SK-N-SH (cell line): ENCODE data around the gene SNX12. TPM values are rescaled to one million over a fixed set of nuclear protein-coding genes. Genes with fewer than 3 reads are reported as not detected.

Source experiments
- CTCF ChIA-PET: fragments of 300-600, 350-600 bp; formaldehyde crosslinking; extraction: SDS; loops from one replicate; lab custom pipeline; 2021; lab: Yijun Ruan, JAX
- POLR2A ChIA-PET: fragments of 350-600 bp; sonication (Branson Sonifier 250); formaldehyde crosslinking; extraction: SDS; loops from one replicate; lab custom pipeline; 2020; ENCODE audit warnings: antibody characterized with exemption, inconsistent platforms; lab: Yijun Ruan, JAX
- DNase-seq: peaks from one replicate; pipeline ENCODE4 v3.0.0; 2012
- H2AFZ ChIP-seq: fragments of 200-600 bp; sonication (generic); 2 replicates; pipeline ENCODE4 v1.8.1; 2016; ENCODE audit warnings: antibody characterized with exemption, mild to moderate bottlenecking, low read depth
- H3F3A ChIP-seq: fragments of 200-600 bp; sonication (generic); replicated peaks from 2 replicates; pipeline ENCODE3; 2016; ENCODE audit warnings: antibody characterized with exemption, mild to moderate bottlenecking; ENCODE audit not compliant: insufficient read depth
- H3K27ac ChIP-seq, 2 experiments: fragments of 200-500 bp in 1 of 2; fragments of 200-600 bp in 1 of 2; sonication (Bioruptor generic) in 1 of 2; sonication (generic), shearing (Covaris generic) in 1 of 2; 2 replicates each; pipeline versions ENCODE4 v1.5.1 to v1.6.1; 2014 to 2016; ENCODE audit warnings: low read depth in 2 of 2, inconsistent platforms in 1 of 2, low read length in 1 of 2, mild to moderate bottlenecking in 1 of 2, mixed read lengths in 1 of 2
- H3K27me3 ChIP-seq: fragments of 200-600 bp; sonication (generic), shearing (Covaris generic); 2 replicates; pipeline ENCODE4 v1.6.1; 2016; ENCODE audit warnings: mixed run types; ENCODE audit not compliant: insufficient read depth
- H3K36me3 ChIP-seq, 2 experiments: fragments of 200-500 bp in 1 of 2; fragments of 200-600 bp in 1 of 2; sonication (Bioruptor generic) in 1 of 2; sonication (generic) in 1 of 2; replicated peaks in 1 of 2; 2 replicates each; pipeline versions ENCODE3 to v1.5.1; 2014 to 2016; ENCODE audit warnings: low read length in 1 of 2, mild to moderate bottlenecking in 1 of 2; ENCODE audit not compliant: insufficient read depth in 2 of 2, control insufficient read depth in 1 of 2
- H3K4me1 ChIP-seq, 2 experiments: fragments of 200-500 bp in 1 of 2; fragments of 200-600 bp in 1 of 2; sonication (Bioruptor generic) in 1 of 2; sonication (generic), shearing (Covaris generic) in 1 of 2; 2 replicates each; pipeline versions ENCODE4 v1.5.1 to v1.6.1; 2014 to 2016; ENCODE audit warnings: low read depth in 1 of 2, low read length in 1 of 2, mixed run types in 1 of 2; ENCODE audit not compliant: insufficient read depth in 2 of 2, control insufficient read depth in 1 of 2
- H3K4me2 ChIP-seq: fragments of 200-600 bp; sonication (generic), shearing (Covaris generic); 2 replicates; pipeline ENCODE4 v1.6.1; 2017; ENCODE audit warnings: mixed run types
- H3K4me3 ChIP-seq, 2 experiments: fragments of 200-500 bp in 1 of 2; fragments of 200-600 bp in 1 of 2; sonication (Bioruptor generic) in 1 of 2; sonication (generic), shearing (Covaris generic) in 1 of 2; 2 replicates each; pipeline versions ENCODE4 v1.5.1 to v1.8.1; 2014 to 2016; ENCODE audit warnings: low read depth in 2 of 2, inconsistent platforms in 1 of 2, low read length in 1 of 2, mild to moderate bottlenecking in 1 of 2, mixed read lengths in 1 of 2, moderate library complexity in 1 of 2
- H3K79me2 ChIP-seq: fragments of 200-600 bp; sonication (generic); 2 replicates; pipeline ENCODE4 v1.8.1; 2017; ENCODE audit warnings: mild to moderate bottlenecking; ENCODE audit not compliant: insufficient read depth
- H3K9ac ChIP-seq: fragments of 200-600 bp; sonication (generic); 2 replicates; pipeline ENCODE4 v1.6.1; 2017; ENCODE audit warnings: mixed run types
- H3K9me2 ChIP-seq: fragments of 200-600 bp; sonication (generic); 2 replicates; pipeline ENCODE4 v1.6.1; 2017; ENCODE audit warnings: mixed run types
- H3K9me3 ChIP-seq: fragments of 200-600 bp; sonication (generic); 2 replicates; pipeline ENCODE4 v1.6.1; 2017; ENCODE audit warnings: mixed run types, mild to moderate bottlenecking, moderate library complexity
- H4K20me1 ChIP-seq: fragments of 200-600 bp; sonication (generic); 2 replicates; pipeline ENCODE4 v1.6.1; 2017; ENCODE audit warnings: mild to moderate bottlenecking, mixed run types; ENCODE audit not compliant: insufficient read depth
- CTCF ChIP-seq: fragments of 200-600 bp; sonication (generic); IDR thresholded peaks from 2 replicates; pipeline ENCODE4 v1.6.1; 2017; ENCODE audit warnings: antibody characterized with exemption, mild to moderate bottlenecking, moderate library complexity
- EP300 ChIP-seq, 2 experiments: IDR thresholded peaks; 2 replicates each; pipeline versions ENCODE4 v1.4.0 to v1.6.1; 2012; ENCODE audit warnings: borderline replicate concordance in 1 of 2, low read depth in 1 of 2, low read length in 1 of 2
- EZH2phosphoT487 ChIP-seq: fragments of 200-600 bp; sonication (generic); IDR thresholded peaks from 2 replicates; pipeline ENCODE4 v1.6.1; 2017; ENCODE audit warnings: low read depth, mixed run types, mild to moderate bottlenecking, antibody characterized with exemption, moderate library complexity, borderline replicate concordance
- FOXJ3 ChIP-seq: sonication (generic); formaldehyde crosslinking; IDR thresholded peaks from 2 replicates; pipeline ENCODE4 v1.5.1; 2020; ENCODE audit warnings: mild to moderate bottlenecking, missing genetic modification reagents
- GATA2 ChIP-seq: sonication (generic); formaldehyde crosslinking; IDR thresholded peaks from 2 replicates; pipeline ENCODE4 v1.5.0; 2020; ENCODE audit warnings: mild to moderate bottlenecking, missing genetic modification reagents
- JUND ChIP-seq: IDR thresholded peaks from 2 replicates; pipeline ENCODE4 v1.4.0; 2012
- MAX ChIP-seq: IDR thresholded peaks from 2 replicates; pipeline ENCODE4 v1.4.0; 2012; ENCODE audit warnings: low read depth
- MEF2A ChIP-seq: IDR thresholded peaks from 2 replicates; pipeline ENCODE4 v1.4.0; 2012; ENCODE audit warnings: low read depth, borderline replicate concordance
- MXI1 ChIP-seq: IDR thresholded peaks from 2 replicates; pipeline ENCODE4 v1.6.1; 2012; ENCODE audit warnings: mild to moderate bottlenecking, low read depth, low read length, improper control_type of control experiment
- PBX3 ChIP-seq: IDR thresholded peaks from 2 replicates; pipeline ENCODE4; 2012
- POLR2AphosphoS5 ChIP-seq: IDR thresholded peaks from 2 replicates; pipeline ENCODE4 v1.6.1; 2012; ENCODE audit warnings: low read depth, low read length
- RAD21 ChIP-seq: IDR thresholded peaks from 2 replicates; pipeline ENCODE4 v1.6.1; 2012; ENCODE audit warnings: mild to moderate bottlenecking, low read length
- RCOR1 ChIP-seq: fragments of 150-350 bp; IDR thresholded peaks from 2 replicates; pipeline ENCODE4 v1.6.1; 2017; ENCODE audit warnings: antibody characterized with exemption, low read length
- RFX5 ChIP-seq: IDR thresholded peaks from 2 replicates; pipeline ENCODE4 v1.6.1; 2012; ENCODE audit warnings: mild to moderate bottlenecking, improper control_type of control experiment, low read length
- SIN3A ChIP-seq: IDR thresholded peaks from 2 replicates; pipeline ENCODE4 v1.6.1; 2012; ENCODE audit warnings: low read depth, mild to moderate bottlenecking, low read length, moderate library complexity, borderline replicate concordance
- SMC3 ChIP-seq: IDR thresholded peaks from 2 replicates; pipeline ENCODE4 v1.6.1; 2012; ENCODE audit warnings: low read depth, low read length, improper control_type of control experiment
- TAF1 ChIP-seq: IDR thresholded peaks from 2 replicates; pipeline ENCODE4 v1.6.1; 2012; ENCODE audit warnings: low read depth, mild to moderate bottlenecking, low read length, moderate library complexity, borderline replicate concordance
- TEAD4 ChIP-seq: IDR thresholded peaks from 2 replicates; pipeline ENCODE4 v1.4.0; 2012; ENCODE audit warnings: mild to moderate bottlenecking, borderline replicate concordance; ENCODE audit not compliant: insufficient read depth
- USF2 ChIP-seq: fragments of 150-350 bp; IDR thresholded peaks from 2 replicates; pipeline ENCODE4 v1.6.1; 2017; ENCODE audit warnings: antibody characterized with exemption, low read length, low read depth, borderline replicate concordance
- whole genome bisulfite sequencing: methylation state at CpG from one replicate; pipeline ENCODE4 v1.1.6; 2017; ENCODE audit warnings: low lambda C conversion rate; 5-methylcytosine and 5-hydroxymethylcytosine counted together
- polyA plus RNA-seq, 3 experiments: library from polyadenylated mRNA; depleted of rRNA; stranded (reverse); fragments of >200 nt; gene quantifications; 2 replicates each; pipeline ENCODE4 v1.2.3, GENCODE V29; 2012
- TF ChIP-seq, protein P1 (sequence below): fragments of 150-350 bp; IDR thresholded peaks from 2 replicates; pipeline ENCODE4 v1.6.1; 2016; ENCODE audit warnings: mild to moderate bottlenecking, low read depth, low read length

SNX12 gene
- polyA plus RNA-seq, 1 of the 3 experiments (the other 2 are of a cell fraction), result 39.8 TPM

GRCh38 chrX:71068044-71068918 lies at the start of gene SNX12 (continued):
- no peak for TF ChIP-seq RCOR1
- no peak for TF ChIP-seq SMC3
- peak; percentile 90 for TF ChIP-seq RFX5
- TF ChIP-seq TEAD4, result no peak
- peak; percentile 48; the same call in 1 of the 2 replicates for TF ChIP-seq MAX
- no peak for TF ChIP-seq EZH2phosphoT487
- no peak for TF ChIP-seq RAD21
- no peak for TF ChIP-seq USF2
- no peak for TF ChIP-seq CTCF

DNA sequence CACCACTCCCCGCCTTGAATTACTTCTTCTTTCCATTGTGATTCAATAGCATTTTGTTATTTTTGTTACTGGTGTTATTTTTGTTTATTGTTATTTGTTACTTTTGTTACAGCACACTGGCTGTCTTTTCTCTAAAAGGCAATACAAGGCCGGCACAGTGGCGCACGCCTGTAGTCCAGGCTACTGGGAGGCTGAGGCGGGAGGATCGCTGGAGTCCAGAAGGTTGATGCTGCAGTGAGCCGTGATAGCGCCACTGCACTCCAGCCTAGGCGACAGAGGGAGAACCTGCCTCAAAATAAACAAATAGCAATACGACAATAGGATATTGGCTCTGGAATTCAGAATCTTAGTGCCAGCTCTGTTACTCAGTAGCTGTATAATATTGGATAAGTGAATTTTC lies 49.2 kb upstream of the SNX12 start:
- H3K36me3 ChIP-seq, result peaks cover 9 to 21% of the 10 kb centered on the region in 2 experiments
- 57% methylated on average over 10 of the region's 10 CpGs for WGBS
- H2AFZ ChIP-seq, result peak overlapping the region; percentile 98; the same call in 1 of the 2 replicates
- H3K79me2 ChIP-seq, result peaks cover 13% of the 10 kb centered on the region; the same call in 1 of the 2 replicates
- ChIA-PET POLR2A (interaction anchor here (2.0 kb wide), 1 partner anchor 15 kb away, joined by 8 read pairs; no protein-coding TSS in a partner anchor), CTCF (interaction anchor here (0.8 to 4.9 kb wide), 3 partner anchors 12 to 146 kb away, joined by 3 to 27 read pairs (median 3); partner anchors contain the start of gene FOXO4)
- H3K9me2 ChIP-seq, result no peaks in the 10 kb centered on the region
- no peaks in the 10 kb centered on the region for H3F3A ChIP-seq
- no peak overlapping the region for H3K4me2 ChIP-seq
- no peak overlapping the region for H3K27ac ChIP-seq
- no peaks in the 10 kb centered on the region; the same call in 1 of the 2 replicates for H3K27me3 ChIP-seq
- DNase-seq, result no peak
- H3K4me3 ChIP-seq, result no peak overlapping the region
- no peak overlapping the region for H3K9ac ChIP-seq
- no peaks in the 10 kb centered on the region for H3K9me3 ChIP-seq
- H4K20me1 ChIP-seq, result no peaks in the 10 kb centered on the region
- H3K4me1 ChIP-seq, result peaks cover 0 to 8% of the 10 kb centered on the region in 2 experiments; a peak in 1 of 4 replicates
- TF ChIP-seq PBX3 (no peak), EP300 (IDR thresholded peaks at IDR 0.05; ENCODE audit: borderline replicate concordance in 1 of 2, low read depth in 1 of 2, low read length in 1 of 2) (no peak), FOXJ3 (no peak), POLR2AphosphoS5 (no peak), MXI1 (no peak), JUND (no peak), MEF2A (no peak), RAD21 (no peak), RFX5 (no peak), USF2 (no peak), GATA2 (CRISPR knock-in tag) (no peak), SIN3A (no peak), TAF1 (no peak)
- TF ChIP-seq, protein P1, sequence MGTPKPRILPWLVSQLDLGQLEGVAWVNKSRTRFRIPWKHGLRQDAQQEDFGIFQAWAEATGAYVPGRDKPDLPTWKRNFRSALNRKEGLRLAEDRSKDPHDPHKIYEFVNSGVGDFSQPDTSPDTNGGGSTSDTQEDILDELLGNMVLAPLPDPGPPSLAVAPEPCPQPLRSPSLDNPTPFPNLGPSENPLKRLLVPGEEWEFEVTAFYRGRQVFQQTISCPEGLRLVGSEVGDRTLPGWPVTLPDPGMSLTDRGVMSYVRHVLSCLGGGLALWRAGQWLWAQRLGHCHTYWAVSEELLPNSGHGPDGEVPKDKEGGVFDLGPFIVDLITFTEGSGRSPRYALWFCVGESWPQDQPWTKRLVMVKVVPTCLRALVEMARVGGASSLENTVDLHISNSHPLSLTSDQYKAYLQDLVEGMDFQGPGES, result no peak
